DMS153 (cell line): Measurements from ENCODE around the gene PDE4C.
A peak's percentile ranks its signal among the peaks of the same experiment; 100 is the strongest.

ENCODE experiments used
- DNase-seq: peaks from one replicate; lab custom pipeline; 2025; lab: John Stamatoyannopoulos, UW

Gene PDE4C

DNA sequence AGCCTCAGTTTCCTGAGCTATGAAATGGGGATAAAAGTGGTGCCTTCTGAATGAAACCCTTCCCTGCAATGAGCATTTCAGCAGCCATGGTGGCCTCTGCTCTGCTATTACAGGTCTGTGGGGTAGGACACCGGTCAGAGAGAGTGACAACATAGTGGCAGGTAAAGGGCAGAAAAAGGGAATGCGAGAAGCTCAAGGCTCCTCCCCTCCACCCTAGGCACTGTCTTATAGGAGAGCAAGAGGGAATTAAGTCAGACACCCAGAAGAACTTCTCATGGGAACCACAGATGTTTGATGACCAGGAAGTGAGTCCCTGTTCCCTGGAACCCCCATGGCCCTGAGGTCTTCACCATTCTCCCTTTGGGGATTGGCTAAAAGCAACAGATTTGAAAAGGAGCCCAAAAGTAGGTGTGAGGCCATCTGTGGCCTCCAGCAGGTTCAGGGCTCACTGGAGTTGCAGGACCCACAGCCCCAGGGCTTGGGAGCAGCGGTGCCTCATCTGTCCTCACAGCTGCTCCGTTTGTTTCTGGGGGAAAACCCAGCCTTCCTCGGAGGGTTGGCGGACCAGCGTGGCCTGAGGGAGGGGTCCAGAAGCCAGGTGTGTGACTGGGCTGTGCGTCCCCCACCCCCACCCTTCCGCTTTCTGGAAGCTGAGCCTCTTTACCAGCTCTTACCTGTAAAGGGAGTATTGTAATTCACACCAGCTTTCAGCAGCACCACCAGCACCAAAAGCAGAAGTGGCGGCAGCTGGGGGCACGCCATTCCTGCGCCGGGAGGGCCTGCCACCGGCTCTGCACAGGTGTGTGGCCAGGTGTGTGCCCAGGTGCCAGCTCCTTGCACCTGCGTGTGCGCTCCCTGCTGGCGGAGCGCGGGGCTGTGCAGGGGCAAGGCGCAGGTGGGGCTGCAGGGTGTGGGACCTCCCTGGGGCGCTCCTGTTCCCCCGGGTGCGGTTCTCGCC lies 28.6 kb upstream of the PDE4C start:
- DNase-seq, result no peak

DNA sequence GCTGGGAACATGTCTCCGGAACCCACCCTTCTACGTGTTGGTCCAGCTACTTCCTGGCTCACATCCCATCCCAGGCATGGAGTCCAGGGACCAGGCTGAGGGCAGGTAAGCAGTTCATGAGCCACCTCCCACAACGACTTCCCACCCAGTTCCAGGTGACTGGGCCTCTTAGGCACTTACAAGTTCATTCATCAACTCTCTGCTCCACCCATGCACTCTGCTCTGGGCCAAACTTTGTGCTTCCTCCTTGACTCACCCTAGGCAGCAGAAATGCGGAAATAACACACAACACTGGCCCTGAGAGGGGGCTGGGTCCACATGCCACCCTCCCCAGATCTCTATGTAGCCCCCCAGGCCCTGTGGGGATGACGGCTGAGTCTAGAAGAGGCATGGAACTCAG lies 27.5 kb upstream of the PDE4C start:
- DNase-seq, result no peak

- DNase-seq, result no peak
Measured at GRCh38 chr19:18253130-18253529, 26.9 kb upstream of the PDE4C start.

GRCh38 chr19:18252370-18252717 lies 26.1 kb upstream of the PDE4C start:
- DNase-seq, result no peak

- peak; percentile 25 for DNase-seq
Measured at GRCh38 chr19:18251587-18252369, 25.5 kb upstream of the PDE4C start.

DNA sequence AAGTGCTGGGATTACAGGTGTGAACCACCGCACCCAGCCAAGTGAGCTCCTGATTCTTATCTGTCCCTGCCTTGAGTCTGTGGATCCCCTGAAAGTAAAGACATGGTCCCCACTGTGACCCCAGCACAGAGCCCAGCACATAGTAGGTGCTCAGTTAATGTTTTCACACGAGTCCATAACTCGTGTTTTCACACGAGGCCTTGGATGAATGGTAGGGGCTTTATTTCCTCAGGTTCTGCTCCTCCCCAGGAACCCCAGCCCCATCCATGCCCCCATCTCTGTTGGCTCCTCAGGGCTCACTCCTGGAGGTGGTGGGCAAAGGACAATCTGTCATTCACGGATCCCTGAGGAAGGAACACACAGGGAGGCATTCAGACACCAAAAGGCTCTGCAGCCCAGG lies 23.6 kb upstream of the PDE4C start:
- DNase-seq, result no peak

GRCh38 chr19:18245297-18245696 lies 19.1 kb upstream of the PDE4C start:
- no peak for DNase-seq

- no peak for DNase-seq
Measured at GRCh38 chr19:18239303-18239702, 13.1 kb upstream of the PDE4C start.

DNA sequence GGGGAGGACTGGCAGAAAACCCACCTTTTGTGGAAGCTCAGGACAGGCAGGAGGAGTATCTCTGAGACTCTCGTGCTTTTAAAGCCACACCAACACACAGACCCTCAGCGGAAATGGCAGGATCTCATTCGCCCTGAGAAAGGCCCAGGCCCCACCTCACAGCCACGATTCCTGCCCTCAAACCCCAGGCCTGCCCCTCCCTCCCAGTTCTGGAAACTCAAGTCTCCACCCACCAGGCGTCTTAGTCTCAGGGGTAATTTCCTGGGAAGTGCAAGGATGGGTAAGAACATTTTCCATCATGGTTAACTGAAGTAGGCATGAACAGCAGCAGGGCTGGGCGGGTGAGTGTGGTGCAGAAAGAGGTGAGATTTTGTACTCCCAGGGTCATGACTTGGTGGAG lies 8.0 kb upstream of the PDE4C start:
- no peak for DNase-seq

DNA sequence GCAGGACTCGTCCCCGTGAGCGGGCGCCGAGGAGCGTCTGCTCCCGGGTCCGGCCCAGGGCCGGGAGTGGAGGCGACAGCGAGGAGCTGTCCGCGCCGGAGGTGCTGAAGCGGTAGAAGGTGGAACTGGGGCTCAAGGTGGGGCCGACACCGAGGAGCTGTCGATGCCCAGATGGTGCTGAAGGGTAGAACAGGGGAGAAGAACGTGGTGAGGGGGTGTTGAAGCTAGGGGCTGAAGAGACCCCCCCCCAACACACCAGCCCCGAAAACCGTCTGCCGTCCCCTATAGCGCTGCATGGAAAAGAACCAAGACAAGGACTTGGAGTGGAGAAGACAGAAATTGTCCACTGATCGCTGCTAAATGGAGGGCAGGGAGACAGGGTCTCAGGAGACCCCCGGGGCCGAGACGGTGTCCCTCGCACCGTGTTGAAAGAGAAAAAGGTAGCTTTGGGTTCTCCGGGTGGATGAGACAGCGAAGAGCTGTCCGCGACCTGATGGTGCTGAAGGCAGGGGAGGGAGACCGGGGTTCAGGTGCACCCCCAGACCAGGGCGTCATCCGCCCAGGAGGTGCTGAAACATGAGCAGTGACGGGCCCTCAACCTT lies 7.1 kb upstream of the PDE4C start:
- DNase-seq, result no peak

- peak; percentile 19 for DNase-seq
Measured at GRCh38 chr19:18232540-18233223, 6.4 kb upstream of the PDE4C start.

DNA sequence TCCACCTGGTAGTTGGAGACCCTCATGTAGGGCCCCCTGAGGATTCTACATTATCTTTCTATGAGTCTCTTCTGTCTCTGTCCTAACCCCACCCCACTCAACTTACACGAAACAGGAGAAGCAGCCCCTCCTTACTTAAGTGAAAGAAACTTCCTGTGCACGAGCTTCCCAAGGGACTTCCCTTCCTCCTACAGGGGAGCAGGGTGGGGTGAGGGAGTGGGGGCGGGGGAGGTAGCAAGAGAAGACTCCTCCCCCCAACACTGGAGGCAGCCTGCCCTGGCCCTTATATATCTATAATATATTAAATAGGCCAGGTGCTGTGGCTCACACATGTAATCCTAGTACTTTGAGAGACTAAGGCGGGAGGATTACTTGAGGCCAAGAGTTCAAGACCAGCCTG lies 5.5 kb upstream of the PDE4C start:
- DNase-seq, result peak; percentile 70

DNA sequence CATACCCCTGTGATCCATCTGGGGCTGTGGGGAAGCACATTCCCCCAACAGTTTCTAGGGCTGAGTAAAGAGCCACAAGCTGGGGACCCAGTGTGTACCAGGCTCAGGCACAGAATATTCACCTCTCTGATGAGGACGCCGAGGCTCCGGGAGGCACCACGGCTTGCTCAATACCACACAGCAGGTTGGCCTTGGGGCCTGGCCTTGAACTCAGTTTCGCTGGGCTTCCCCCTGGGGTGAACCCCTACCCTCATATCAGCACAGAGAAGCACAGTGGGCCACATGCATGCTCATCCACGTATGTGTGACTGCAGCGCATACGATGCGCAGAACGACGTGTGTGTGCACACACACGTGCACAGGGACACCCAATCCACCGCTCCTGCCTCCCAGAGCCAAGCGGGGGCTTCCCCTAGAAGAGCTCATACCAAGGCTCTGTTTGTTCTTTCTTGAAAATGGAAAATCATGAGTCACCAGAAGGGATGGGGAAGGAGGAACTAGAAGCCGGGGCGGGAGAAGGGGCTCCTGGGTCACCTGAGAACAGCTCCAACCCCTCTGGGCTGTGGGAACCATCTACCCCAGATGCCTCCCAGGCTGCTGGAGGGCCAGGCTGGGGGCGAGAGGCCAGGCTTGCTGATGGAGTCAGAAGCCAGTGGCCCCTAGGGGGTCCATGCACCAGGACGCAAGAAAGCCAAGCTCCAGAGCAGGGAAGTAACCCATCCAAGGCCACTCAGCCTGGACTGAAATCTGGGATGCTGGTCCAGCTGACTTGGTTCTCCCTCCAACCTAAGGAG lies 4.9 kb upstream of the PDE4C start:
- DNase-seq, result no peak

GRCh38 chr19:18229915-18230314 lies 3.7 kb upstream of the PDE4C start:
- DNase-seq, result no peak

DNA sequence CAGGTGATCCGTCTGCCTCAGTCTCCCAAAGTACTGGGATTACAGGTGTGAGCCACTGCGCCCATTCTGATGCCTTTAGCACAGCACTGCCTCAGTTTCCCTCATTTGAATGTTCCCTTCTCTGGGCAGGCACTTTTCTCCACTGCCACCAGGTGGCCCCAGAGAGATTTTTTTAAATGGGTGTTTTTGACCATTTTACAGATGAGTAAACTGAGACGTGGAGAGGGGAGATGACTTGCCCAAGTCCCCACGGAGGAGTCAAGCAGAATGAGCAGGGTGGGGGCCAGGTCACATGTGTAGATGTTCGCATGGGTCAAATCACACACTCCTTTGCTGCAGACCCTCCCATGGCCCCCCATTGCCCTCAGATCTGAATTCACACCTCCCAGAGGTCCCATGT lies 3.2 kb upstream of the PDE4C start:
- no peak for DNase-seq

DNA sequence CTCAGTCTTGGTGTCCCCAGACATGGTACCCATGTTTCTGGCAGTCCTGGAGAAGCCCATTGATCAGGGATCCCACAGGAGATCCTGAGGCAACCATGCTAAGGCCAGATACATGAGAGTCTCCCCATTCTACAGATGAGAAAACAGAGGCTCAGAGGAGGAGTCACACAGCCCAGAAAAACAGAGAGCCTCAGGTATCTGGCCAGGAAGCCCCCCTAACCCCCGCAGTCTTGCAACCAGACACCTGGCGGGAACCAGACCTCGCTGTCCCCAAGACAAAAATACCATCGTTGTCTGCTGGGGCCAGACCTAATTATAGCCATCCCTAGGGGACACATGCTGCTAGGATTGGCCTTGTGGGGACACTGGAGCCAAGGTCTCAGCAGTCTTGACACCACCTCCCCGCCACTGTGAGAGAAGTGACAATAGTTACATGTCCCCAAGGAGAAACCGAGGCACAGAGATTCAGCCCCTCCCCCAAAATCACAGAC lies 1.6 kb upstream of the PDE4C start:
- no peak for DNase-seq

DNA sequence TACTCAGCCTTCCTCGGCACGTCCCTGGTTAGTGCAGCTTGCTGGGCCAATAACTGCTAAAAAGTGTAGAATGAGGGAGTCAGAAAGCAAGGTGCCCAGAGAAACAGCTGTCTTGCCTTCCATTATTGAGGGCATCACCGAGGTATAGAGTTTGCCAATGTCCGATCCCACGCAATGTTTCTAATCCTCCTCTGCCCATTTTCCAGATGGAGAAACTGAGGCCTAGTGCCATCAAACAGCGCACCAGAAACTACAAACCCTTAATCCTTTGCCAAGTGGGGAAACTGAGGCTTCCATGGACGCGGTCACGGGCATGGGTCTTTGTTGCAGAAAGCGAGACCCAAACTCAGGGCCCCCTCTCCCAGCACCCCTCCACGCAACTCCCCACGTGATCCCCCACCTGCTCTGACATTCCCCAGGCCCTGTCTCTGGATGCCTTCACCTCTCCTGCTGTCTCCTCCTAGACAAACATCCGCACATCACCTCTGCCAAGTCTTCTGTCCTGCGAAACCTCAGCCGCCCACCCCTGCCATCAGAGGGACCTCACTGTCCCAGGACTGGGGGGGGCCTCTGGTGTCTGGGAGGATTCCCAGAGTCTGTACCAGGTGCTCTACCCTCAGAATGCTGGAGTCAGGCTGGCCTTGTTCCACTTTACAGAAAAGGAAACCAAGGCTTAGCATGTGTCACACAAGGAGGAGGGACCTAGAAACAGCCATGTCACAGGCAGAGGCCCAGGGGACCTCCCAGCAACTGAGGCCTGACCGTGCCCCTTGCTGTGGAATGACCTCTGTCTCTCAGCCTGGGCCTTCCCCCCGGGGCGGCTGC lies 930 bp upstream of the PDE4C start:
- no peak for DNase-seq

DNA sequence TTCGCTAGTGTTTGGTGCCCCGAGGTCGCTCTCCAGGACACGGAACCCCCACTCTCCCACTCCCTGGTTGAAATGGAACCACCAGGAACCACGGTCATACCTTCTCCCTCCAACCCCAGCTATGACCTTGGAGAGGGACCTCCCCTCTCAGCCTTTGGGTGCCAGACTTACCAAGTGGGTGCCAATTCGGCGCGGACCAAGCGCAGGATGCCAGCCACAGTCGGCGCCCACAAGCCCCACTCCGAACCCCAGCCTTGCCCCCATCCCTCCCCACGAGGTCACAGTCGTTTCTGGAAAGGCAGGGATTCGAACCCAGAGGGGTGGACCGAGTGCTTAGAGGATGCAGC lies 910 bp downstream of the PDE4C start:
- no peak for DNase-seq

- DNase-seq, result peak; percentile 97
Measured at GRCh38 chr19:18224525-18225354, 1.5 kb downstream of the PDE4C start.
